Measurements from ENCODE around the gene PRKCA. TPM values are rescaled to one million over a fixed set of nuclear protein-coding genes. Genes with fewer than 3 reads are reported as not detected.

PRKCA gene
- polyA plus RNA-seq, 1 donor: 24.4 TPM

DNA sequence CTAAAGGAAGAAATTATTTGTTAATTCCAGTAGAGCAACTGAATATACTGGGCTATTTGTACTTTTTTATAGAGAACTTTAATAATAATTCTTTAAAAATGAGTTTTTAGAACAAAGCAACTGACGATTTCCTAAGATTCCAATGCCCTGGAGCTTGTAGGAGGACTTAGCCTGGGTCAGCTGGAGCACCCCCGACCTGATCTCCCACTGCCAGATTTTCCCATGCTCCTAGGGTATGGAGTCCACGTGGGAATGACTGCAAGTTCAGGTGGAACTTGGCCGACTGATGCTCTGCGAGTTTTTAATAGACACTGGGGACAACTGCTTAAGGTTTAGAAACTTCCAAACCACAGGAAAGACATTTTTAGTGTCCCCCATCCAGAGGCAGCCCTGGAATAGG lies 507.0 kb downstream of the PRKCA start:
- no CpG with 5 or more reads among the region's 5 CpGs for WGBS (ENCODE audit: insufficient coverage, low lambda C conversion rate)
- DNase-seq: no peak
- H3K36me3 ChIP-seq (ENCODE audit: control insufficient read depth, insufficient read depth, low read length): peaks cover 1% of the 10 kb centered on the region

DNA sequence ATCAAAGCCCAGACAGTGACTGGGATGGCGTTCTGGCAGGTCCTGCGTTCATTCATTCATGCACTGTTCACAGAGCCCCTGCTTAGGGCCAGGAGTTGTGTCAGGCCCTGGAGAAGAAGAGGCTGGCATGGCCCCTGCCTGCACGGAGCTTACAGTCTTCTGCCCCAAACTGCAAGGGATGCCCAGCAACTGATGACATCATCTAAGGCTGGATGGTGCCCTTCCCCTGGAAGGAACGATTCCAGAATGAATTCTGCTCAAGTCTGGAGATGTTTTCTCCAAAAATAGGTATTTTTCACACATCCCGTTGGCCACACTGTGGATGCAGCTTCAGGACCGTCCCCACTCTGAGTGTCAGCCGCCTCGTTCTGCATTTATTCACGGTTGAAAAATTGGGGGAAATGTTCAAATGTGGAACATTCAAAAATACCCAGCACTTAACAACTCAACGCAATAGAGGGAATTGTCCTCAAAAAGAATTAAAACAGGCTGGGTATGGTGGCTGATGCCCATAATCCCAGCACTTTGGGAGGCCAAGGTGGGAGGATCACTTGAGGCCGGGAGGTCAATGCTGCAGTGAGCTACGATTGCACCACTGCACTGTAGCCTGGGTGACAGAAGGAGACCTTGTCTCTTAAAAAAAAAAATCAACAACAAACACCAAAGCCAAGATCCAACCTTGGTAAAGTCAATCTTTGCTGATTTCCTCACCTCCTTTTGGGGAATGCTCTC lies 508.7 kb downstream of the PRKCA start:
- H3K4me1 ChIP-seq (ENCODE audit: control insufficient read depth, insufficient read depth, low read length): no peaks in the 10 kb centered on the region
- peaks cover 3% of the 10 kb centered on the region for H3K27me3 ChIP-seq (ENCODE audit: control insufficient read depth, insufficient read depth, low read length)
- no peak overlapping the region for H3K4me3 ChIP-seq (ENCODE audit: low read length)
- WGBS (ENCODE audit: insufficient coverage, low lambda C conversion rate): no CpG with 5 or more reads among the region's 12 CpGs
- H3K27ac ChIP-seq (ENCODE audit: low read length): no peak overlapping the region
- no peaks in the 10 kb centered on the region for H3K9me3 ChIP-seq (ENCODE audit: control insufficient read depth, low read depth, low read length)
- DNase-seq: no peak
- H3K36me3 ChIP-seq (ENCODE audit: control insufficient read depth, insufficient read depth, low read length): no peaks in the 10 kb centered on the region

More for the DNA sequence above, 507.0 kb downstream of the PRKCA start:
- H3K27ac ChIP-seq (ENCODE audit: low read length): no peak overlapping the region
- H3K4me3 ChIP-seq (ENCODE audit: low read length): no peak overlapping the region
- H3K27me3 ChIP-seq (ENCODE audit: control insufficient read depth, insufficient read depth, low read length): no peaks in the 10 kb centered on the region
- H3K4me1 ChIP-seq (ENCODE audit: control insufficient read depth, insufficient read depth, low read length): no peaks in the 10 kb centered on the region
- no peaks in the 10 kb centered on the region for H3K9me3 ChIP-seq (ENCODE audit: control insufficient read depth, low read depth, low read length)

DNA sequence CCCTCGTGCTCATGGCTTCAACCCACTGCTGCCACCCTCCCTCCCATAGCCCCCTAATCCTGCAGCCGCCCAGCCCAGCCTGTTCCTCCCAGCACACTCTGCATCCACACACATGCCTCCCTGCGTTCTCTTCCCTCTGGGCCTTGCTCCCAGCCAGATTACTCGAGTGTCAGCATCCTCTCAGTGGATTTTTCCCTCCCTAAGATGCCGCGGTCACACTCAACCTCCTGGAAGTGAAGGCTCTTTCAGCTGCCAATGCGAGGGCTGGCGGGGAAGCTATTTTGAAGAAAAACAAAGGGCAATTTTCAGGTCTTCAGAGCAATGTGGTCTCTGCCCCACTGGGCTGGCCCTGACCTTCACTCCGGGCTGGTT lies 509.3 kb downstream of the PRKCA start:
- peaks cover 3% of the 10 kb centered on the region for H3K27me3 ChIP-seq (ENCODE audit: control insufficient read depth, insufficient read depth, low read length)
- no peak overlapping the region for H3K27ac ChIP-seq (ENCODE audit: low read length)
- H3K4me1 ChIP-seq (ENCODE audit: control insufficient read depth, insufficient read depth, low read length): no peaks in the 10 kb centered on the region
- H3K4me3 ChIP-seq (ENCODE audit: low read length): no peak overlapping the region
- no peaks in the 10 kb centered on the region for H3K36me3 ChIP-seq (ENCODE audit: control insufficient read depth, insufficient read depth, low read length)
- WGBS (ENCODE audit: insufficient coverage, low lambda C conversion rate): no CpG with 5 or more reads among the region's 9 CpGs
- H3K9me3 ChIP-seq (ENCODE audit: control insufficient read depth, low read depth, low read length): no peaks in the 10 kb centered on the region
- no peak for DNase-seq

DNA sequence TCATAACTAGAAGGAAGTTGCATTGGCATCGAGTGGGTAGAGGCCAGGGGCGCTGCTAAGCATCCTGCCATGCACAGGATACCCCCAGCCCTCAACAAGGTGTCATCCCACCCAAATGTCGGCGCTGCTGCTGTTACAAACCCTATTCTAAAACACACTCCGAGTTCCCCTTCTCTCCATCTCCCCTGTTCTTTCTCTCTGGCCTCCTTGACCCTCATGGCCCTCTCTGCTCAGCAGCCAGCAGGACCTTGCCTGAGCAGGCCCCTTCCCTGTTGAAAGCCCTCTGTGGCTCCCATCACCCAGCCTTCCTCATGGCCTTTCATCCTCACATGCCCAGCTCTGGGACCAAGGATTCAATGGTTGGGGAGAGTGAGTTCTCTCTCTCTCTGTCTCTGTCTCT lies 510.2 kb downstream of the PRKCA start:
- no peak overlapping the region for H3K4me3 ChIP-seq (ENCODE audit: low read length)
- H3K9me3 ChIP-seq (ENCODE audit: control insufficient read depth, low read depth, low read length): no peaks in the 10 kb centered on the region
- H3K4me1 ChIP-seq (ENCODE audit: control insufficient read depth, insufficient read depth, low read length): no peaks in the 10 kb centered on the region
- peaks cover 3% of the 10 kb centered on the region for H3K27me3 ChIP-seq (ENCODE audit: control insufficient read depth, insufficient read depth, low read length)
- no peak for DNase-seq
- no peak overlapping the region for H3K27ac ChIP-seq (ENCODE audit: low read length)
- WGBS (ENCODE audit: insufficient coverage, low lambda C conversion rate): no CpG with 5 or more reads among the region's 5 CpGs
- no peaks in the 10 kb centered on the region for H3K36me3 ChIP-seq (ENCODE audit: control insufficient read depth, insufficient read depth, low read length)

DNA sequence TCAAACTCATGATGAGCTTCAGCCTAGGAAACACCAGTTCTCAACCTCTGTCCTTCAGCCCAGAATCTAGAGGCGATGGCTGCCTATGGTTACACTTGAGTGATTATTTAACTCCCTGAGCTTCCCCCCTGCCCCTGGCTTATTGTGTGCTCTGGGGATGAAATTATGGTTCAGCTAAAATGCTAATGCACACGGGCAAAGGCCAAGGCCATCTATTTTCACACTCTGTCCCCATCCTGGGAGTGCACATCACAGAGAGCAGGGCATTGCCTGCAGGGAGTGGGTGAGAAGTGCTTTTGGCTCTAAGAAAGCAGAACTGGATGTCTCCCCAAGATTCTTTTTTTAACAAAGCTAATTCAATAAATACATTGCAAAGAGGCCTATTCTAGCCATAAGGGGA lies 510.9 kb downstream of the PRKCA start:
- Histone ChIP-seq H3K36me3 (ENCODE audit: control insufficient read depth, insufficient read depth, low read length) (no peaks in the 10 kb centered on the region), H3K4me3 (ENCODE audit: low read length) (no peak overlapping the region), H3K4me1 (ENCODE audit: control insufficient read depth, insufficient read depth, low read length) (no peaks in the 10 kb centered on the region), H3K27ac (ENCODE audit: low read length) (no peak overlapping the region), H3K9me3 (ENCODE audit: control insufficient read depth, low read depth, low read length) (no peaks in the 10 kb centered on the region), H3K27me3 (ENCODE audit: control insufficient read depth, insufficient read depth, low read length) (peaks cover 3% of the 10 kb centered on the region)
- no CpG with 5 or more reads among the region's 2 CpGs for WGBS (ENCODE audit: insufficient coverage, low lambda C conversion rate)
- no peak for DNase-seq

DNA sequence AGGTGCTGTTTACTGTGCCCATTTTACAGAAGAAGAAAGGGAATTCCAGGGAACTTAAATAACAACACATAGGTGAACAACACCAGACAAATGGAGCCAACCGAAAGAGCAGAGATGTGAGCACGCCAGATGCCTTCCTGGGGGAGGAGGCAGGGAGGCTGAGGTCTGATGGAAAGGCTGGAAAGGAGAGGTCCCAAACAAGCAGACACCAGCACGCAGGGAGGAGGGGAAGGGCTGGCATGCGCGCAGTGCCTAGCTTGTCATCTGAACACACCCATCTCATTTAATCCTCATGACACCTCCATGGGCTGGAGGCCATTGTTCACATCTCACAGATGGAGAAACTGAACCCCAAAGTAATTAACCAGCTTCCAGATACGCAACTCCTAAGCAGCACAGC lies 511.6 kb downstream of the PRKCA start:
- no peaks in the 10 kb centered on the region for H3K36me3 ChIP-seq (ENCODE audit: control insufficient read depth, insufficient read depth, low read length)
- no CpG with 5 or more reads among the region's 6 CpGs for WGBS (ENCODE audit: insufficient coverage, low lambda C conversion rate)
- no peaks in the 10 kb centered on the region for H3K9me3 ChIP-seq (ENCODE audit: control insufficient read depth, low read depth, low read length)

DNA sequence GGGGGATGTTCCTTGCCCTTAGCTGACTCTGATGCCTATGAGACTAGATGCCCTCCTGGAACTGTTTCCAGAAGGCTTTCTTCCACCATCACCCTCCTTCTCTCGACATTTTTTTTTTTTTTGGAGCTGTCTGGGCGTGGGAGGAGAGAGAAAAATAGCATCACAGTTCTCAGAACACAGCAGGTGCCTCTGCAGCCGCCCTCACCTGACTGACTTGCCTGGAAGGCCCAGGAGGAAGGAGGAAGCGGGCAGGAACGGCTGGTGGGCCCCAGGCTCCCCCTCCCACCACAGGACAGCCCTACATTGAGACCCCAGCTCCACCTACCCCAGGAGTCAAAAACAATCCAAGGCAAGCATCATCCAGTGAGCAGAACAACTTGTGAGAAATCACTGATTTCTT lies 512.2 kb downstream of the PRKCA start:
- H3K27me3 ChIP-seq (ENCODE audit: control insufficient read depth, insufficient read depth, low read length): peaks cover 3% of the 10 kb centered on the region
- no peaks in the 10 kb centered on the region for H3K9me3 ChIP-seq (ENCODE audit: control insufficient read depth, low read depth, low read length)
- H3K27ac ChIP-seq (ENCODE audit: low read length): no peak overlapping the region
- DNase-seq: no peak
- no peak overlapping the region for H3K4me3 ChIP-seq (ENCODE audit: low read length)
- H3K36me3 ChIP-seq (ENCODE audit: control insufficient read depth, insufficient read depth, low read length): no peaks in the 10 kb centered on the region
- WGBS (ENCODE audit: insufficient coverage, low lambda C conversion rate): no CpG with 5 or more reads among the region's 5 CpGs
- no peaks in the 10 kb centered on the region for H3K4me1 ChIP-seq (ENCODE audit: control insufficient read depth, insufficient read depth, low read length)

More for the DNA sequence above, 511.6 kb downstream of the PRKCA start:
- Histone ChIP-seq H3K27me3 (ENCODE audit: control insufficient read depth, insufficient read depth, low read length) (peaks cover 3% of the 10 kb centered on the region), H3K27ac (ENCODE audit: low read length) (no peak overlapping the region), H3K4me3 (ENCODE audit: low read length) (no peak overlapping the region), H3K4me1 (ENCODE audit: control insufficient read depth, insufficient read depth, low read length) (no peaks in the 10 kb centered on the region)
- DNase-seq: no peak

DNA sequence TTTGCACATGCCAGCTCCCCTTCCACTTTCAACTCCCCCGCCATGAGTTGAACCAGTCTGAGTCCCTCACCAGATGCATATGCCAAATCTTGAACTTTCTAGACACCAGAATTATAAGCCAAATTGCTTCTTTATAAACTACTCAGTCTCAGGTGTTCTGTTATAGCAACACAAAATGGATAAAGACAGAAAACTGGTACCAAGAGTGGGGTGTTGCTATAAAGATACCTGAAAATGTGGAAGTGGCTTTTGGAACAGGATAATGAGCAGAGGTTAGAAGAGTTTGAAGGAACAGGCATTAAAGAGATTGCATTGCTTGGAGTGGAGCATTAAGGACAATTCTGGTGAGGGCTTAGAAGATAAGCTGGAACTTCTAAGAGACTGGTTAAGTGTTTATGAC lies 515.3 kb downstream of the PRKCA start:
- Histone ChIP-seq H3K4me3 (ENCODE audit: low read length) (no peak overlapping the region), H3K9me3 (ENCODE audit: control insufficient read depth, low read depth, low read length) (no peaks in the 10 kb centered on the region), H3K27me3 (ENCODE audit: control insufficient read depth, insufficient read depth, low read length) (peaks cover 5% of the 10 kb centered on the region), H3K27ac (ENCODE audit: low read length) (no peak overlapping the region), H3K4me1 (ENCODE audit: control insufficient read depth, insufficient read depth, low read length) (no peaks in the 10 kb centered on the region), H3K36me3 (ENCODE audit: control insufficient read depth, insufficient read depth, low read length) (no peaks in the 10 kb centered on the region)
- no peak for DNase-seq
- WGBS (ENCODE audit: insufficient coverage, low lambda C conversion rate): 100% methylated on average over 1 of the region's 1 CpG

DNA sequence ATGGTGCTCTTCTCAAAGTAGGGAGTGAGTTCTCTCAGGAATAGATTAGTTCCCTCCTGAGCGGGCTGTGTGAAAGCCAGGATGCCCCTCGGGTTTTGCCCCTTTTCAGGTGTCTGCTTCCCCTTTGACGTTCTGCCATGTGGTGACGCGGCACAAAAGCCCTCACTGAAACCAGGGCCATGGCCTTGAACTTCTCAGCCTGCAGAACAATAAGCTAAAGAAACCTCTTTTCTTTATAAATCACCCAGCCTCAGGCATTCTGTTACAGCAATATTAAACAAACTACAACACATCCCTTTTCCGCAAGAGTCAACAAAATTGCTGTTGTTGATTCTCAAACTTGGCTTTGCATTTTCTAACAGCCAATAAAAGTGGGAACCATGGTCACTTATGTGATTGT lies 517.1 kb downstream of the PRKCA start:
- no peak overlapping the region for H3K27ac ChIP-seq (ENCODE audit: low read length)
- 100% methylated on average over 1 of the region's 6 CpGs for WGBS (ENCODE audit: insufficient coverage, low lambda C conversion rate)
- DNase-seq: no peak

DNA sequence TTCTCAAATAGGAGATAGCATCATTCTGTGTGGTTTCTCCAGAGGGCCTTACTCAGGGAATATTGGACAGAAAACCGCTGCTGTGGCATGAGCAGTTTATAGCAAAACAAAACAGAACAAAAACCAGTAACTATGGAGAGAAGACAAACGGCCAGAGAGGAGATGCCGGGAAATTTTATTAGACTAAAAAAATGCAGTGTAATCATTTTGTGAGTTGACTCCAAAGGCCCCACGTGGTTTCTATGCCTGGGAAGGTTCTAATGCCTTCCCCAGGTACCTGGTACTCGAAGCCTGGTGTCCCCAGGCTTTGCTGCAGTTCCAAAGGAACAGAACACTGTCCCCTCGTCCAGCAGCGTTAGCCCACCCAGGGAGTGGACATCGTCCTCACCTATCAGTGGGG lies 519.6 kb downstream of the PRKCA start:
- Histone ChIP-seq H3K27me3 (ENCODE audit: control insufficient read depth, insufficient read depth, low read length) (peaks cover 4% of the 10 kb centered on the region), H3K4me1 (ENCODE audit: control insufficient read depth, insufficient read depth, low read length) (no peaks in the 10 kb centered on the region)
- WGBS (ENCODE audit: insufficient coverage, low lambda C conversion rate): no CpG with 5 or more reads among the region's 8 CpGs

More for the DNA sequence above, 517.1 kb downstream of the PRKCA start:
- Histone ChIP-seq H3K4me3 (ENCODE audit: low read length) (no peak overlapping the region), H3K4me1 (ENCODE audit: control insufficient read depth, insufficient read depth, low read length) (no peaks in the 10 kb centered on the region), H3K36me3 (ENCODE audit: control insufficient read depth, insufficient read depth, low read length) (no peaks in the 10 kb centered on the region), H3K9me3 (ENCODE audit: control insufficient read depth, low read depth, low read length) (no peaks in the 10 kb centered on the region), H3K27me3 (ENCODE audit: control insufficient read depth, insufficient read depth, low read length) (peaks cover 6% of the 10 kb centered on the region)

DNA sequence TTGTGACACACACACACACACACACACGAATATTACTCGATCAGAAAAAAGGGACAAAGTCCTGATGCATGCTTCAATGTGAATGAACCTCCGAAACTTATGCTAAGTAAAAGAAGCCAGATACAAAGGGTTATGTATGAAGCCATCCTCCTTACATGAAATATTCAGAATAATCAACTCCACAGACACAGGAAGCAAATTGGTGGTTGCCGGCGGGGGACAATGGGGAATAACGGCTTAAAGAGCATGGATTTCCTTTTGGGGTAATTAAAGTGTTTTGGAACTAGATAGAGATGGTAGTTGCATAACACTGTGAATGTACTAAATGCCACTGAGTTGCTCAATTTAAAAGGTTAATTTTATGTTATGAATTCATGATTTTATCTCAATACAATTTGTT lies 524.4 kb downstream of the PRKCA start:
- Histone ChIP-seq H3K9me3 (ENCODE audit: control insufficient read depth, low read depth, low read length) (no peaks in the 10 kb centered on the region), H3K36me3 (ENCODE audit: control insufficient read depth, insufficient read depth, low read length) (no peaks in the 10 kb centered on the region), H3K4me1 (ENCODE audit: control insufficient read depth, insufficient read depth, low read length) (no peaks in the 10 kb centered on the region), H3K4me3 (ENCODE audit: low read length) (no peak overlapping the region), H3K27me3 (ENCODE audit: control insufficient read depth, insufficient read depth, low read length) (peaks cover 5% of the 10 kb centered on the region), H3K27ac (ENCODE audit: low read length) (no peak overlapping the region)
- 83% methylated on average over 1 of the region's 6 CpGs for WGBS (ENCODE audit: insufficient coverage, low lambda C conversion rate)
- DNase-seq: no peak

More for the DNA sequence above, 519.6 kb downstream of the PRKCA start:
- no peaks in the 10 kb centered on the region for H3K9me3 ChIP-seq (ENCODE audit: control insufficient read depth, low read depth, low read length)
- no peak overlapping the region for H3K4me3 ChIP-seq (ENCODE audit: low read length)
- no peak overlapping the region for H3K27ac ChIP-seq (ENCODE audit: low read length)
- H3K36me3 ChIP-seq (ENCODE audit: control insufficient read depth, insufficient read depth, low read length): no peaks in the 10 kb centered on the region
- no peak for DNase-seq

Data from large intestine (tissue), 3 donors.